ENCODE data around the gene ITPR2. TPM values are rescaled to one million over a fixed set of nuclear protein-coding genes. Genes with fewer than 3 reads are reported as not detected.

ITPR2 gene
- total and polyA plus RNA-seq, 2 of the 8 experiments (the other 6 are each of a cell fraction or from before 2014, with no cell fraction given): 4.1 to 48.3 TPM

DNA sequence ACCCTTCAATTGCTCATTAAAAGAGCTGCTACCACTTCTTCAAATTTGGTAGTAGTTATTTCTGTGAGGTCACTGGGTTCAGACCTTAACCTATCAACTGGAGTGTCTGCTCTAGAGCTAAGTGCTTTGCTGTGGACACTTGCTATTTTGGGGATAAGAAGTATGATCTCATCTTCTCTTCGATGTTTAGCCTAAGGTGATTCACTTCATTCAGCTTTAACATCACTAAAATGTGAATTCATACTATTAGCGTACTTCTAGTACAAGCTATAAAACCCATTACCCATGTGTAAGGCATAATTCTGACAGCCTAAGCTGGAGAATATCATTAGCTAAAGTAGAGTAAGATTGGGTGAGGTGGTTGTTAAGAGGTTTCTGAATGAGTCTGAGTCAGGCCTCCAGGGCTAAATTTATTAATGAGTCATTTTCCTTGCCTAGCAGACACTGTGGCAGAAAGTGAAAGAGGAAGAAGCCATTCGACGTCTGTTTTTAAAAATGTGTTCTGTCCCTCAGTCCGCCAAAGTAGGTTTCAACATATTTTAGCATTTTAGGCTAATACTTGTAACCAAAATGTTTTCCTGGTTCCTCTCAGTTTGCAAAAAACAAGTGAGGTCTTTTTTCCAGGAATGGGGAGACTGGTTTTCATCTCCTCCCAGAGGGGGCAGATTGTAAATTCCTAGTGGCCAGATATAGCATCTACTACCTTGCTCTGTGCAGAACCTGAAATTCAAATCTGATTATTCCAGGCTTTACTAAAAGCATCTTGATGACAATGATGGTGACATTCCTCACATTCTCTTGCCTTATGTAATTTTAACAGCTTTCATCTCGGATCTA is 534.0 kb downstream of the ITPR2 start:
- ChIA-PET CTCF (ENCODE audit: partially characterized antibody) (interaction anchor here (1.6 kb wide), 1 partner anchor 43 kb away, joined by 4 read pairs; no protein-coding TSS in a partner anchor), POLR2A (ENCODE audit: partially characterized antibody) (no interaction called here)
- no peak overlapping the region for H2AK5ac ChIP-seq (ENCODE audit: low read depth, low read length)
- no peak overlapping the region for H2BK5ac ChIP-seq (ENCODE audit: low read depth, low read length)
- H3K4ac ChIP-seq (replicated peaks; ENCODE audit: insufficient read length, low read depth, low read length): no peak overlapping the region
- no peak overlapping the region for H2BK12ac ChIP-seq (ENCODE audit: low read depth, low read length)
- DNase-seq (ENCODE audit: low read depth in 1 of 2, low spot score in 2 of 2) (no peak), FAIRE-seq (no peak)
- H3K14ac ChIP-seq (ENCODE audit: insufficient read length): no peak overlapping the region
- H3K27me3 ChIP-seq (replicated peaks in 1 of 4; ENCODE audit: control insufficient read depth in 3 of 4, extremely low read depth in 1 of 4, insufficient read depth in 3 of 4, low read length in 3 of 4): no peaks in the 10 kb centered on the region; a peak in 2 of 7 replicates
- no peaks in the 10 kb centered on the region for H3K79me2 ChIP-seq (ENCODE audit: control insufficient read depth in 1 of 2, insufficient read depth in 2 of 2, low read length in 2 of 2)
- H2BK20ac ChIP-seq (ENCODE audit: low read length): no peak overlapping the region
- H3K36me3 ChIP-seq (ENCODE audit: control insufficient read depth in 2 of 4, insufficient read depth in 4 of 4, low read length in 3 of 4): no peaks in the 10 kb centered on the region
- H4K5ac ChIP-seq (ENCODE audit: insufficient read length, low read depth, low read length): no peak overlapping the region
- H3K9me3 ChIP-seq (ENCODE audit: insufficient read depth in 2 of 2, low read depth in 1 of 2, low read length in 1 of 2): no peaks in the 10 kb centered on the region
- no peaks in the 10 kb centered on the region for H4K20me1 ChIP-seq (replicated peaks in 1 of 2; ENCODE audit: control insufficient read depth in 1 of 2, insufficient read depth in 2 of 2, low read length in 2 of 2)
- H4K91ac ChIP-seq (replicated peaks; ENCODE audit: insufficient read length, low read length): no peak overlapping the region
- H4K8ac ChIP-seq (ENCODE audit: extremely low read depth, insufficient read depth, low read length): no peak overlapping the region
- no peak overlapping the region for H3K27ac ChIP-seq (ENCODE audit: low read depth, low read length)
- no peak overlapping the region for H3K56ac ChIP-seq (replicated peaks; ENCODE audit: insufficient read length, low read depth, low read length)
- H2BK15ac ChIP-seq (ENCODE audit: low read length): no peak overlapping the region
- no peak overlapping the region for H3K23ac ChIP-seq (ENCODE audit: insufficient read length)
- no peak overlapping the region for H3K4me3 ChIP-seq (ENCODE audit: extremely low read depth in 1 of 4, insufficient read depth in 2 of 4, low read depth in 3 of 4, low read length in 4 of 4)
- no peaks in the 10 kb centered on the region for H3K4me1 ChIP-seq (replicated peaks in 1 of 4; ENCODE audit: control insufficient read depth in 3 of 4, insufficient read depth in 4 of 4, low read length in 3 of 4)
- H2BK120ac ChIP-seq (replicated peaks; ENCODE audit: low read depth, low read length): no peak overlapping the region
- no peak overlapping the region for H3K18ac ChIP-seq (ENCODE audit: extremely low read depth, low read length)
- H3K23me2 ChIP-seq (ENCODE audit: low read depth, low read length): no peaks in the 10 kb centered on the region
- no peak for TF ChIP-seq CHD2 (IDR thresholded peaks at IDR 0.05; ENCODE audit: low read length)
- TF ChIP-seq BCL11A (IDR thresholded peaks at IDR 0.05; ENCODE audit: low read depth in 2 of 2, low read length in 2 of 2): no peak
- TF ChIP-seq ZNF274 (IDR thresholded peaks at IDR 0.05; ENCODE audit: borderline replicate concordance, extremely low read depth, low read length): no peak
- TF ChIP-seq, protein P1, sequence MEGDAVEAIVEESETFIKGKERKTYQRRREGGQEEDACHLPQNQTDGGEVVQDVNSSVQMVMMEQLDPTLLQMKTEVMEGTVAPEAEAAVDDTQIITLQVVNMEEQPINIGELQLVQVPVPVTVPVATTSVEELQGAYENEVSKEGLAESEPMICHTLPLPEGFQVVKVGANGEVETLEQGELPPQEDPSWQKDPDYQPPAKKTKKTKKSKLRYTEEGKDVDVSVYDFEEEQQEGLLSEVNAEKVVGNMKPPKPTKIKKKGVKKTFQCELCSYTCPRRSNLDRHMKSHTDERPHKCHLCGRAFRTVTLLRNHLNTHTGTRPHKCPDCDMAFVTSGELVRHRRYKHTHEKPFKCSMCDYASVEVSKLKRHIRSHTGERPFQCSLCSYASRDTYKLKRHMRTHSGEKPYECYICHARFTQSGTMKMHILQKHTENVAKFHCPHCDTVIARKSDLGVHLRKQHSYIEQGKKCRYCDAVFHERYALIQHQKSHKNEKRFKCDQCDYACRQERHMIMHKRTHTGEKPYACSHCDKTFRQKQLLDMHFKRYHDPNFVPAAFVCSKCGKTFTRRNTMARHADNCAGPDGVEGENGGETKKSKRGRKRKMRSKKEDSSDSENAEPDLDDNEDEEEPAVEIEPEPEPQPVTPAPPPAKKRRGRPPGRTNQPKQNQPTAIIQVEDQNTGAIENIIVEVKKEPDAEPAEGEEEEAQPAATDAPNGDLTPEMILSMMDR (IDR thresholded peaks at IDR 0.05; ENCODE audit: control extremely low read depth in 1 of 3, insufficient read depth in 1 of 3, low read depth in 1 of 3, low read length in 3 of 3): peak in 1 of 3 experiments; percentile 6; a peak in 1 of 4 replicates
- no peak for TF ChIP-seq CREB1 (IDR thresholded peaks at IDR 0.05)
- no peak overlapping the region for H3K4me2 ChIP-seq (ENCODE audit: insufficient read depth in 1 of 2, low read depth in 2 of 2, low read length in 2 of 2)
- WGBS, 2 experiments (ENCODE audit: extremely low coverage in 1 of 2, insufficient coverage in 1 of 2, insufficient read length in 1 of 2, insufficient replicate concordance in 2 of 2, low coverage in 1 of 2, low lambda C conversion rate in 2 of 2, missing lambda C conversion rate in 1 of 2): 88% methylated on average over 6 of the region's 6 CpGs; no CpG with 5 or more reads in 1 of the 2 experiments
- H3K9ac ChIP-seq (replicated peaks in 1 of 4; ENCODE audit: extremely low read depth in 1 of 4, low read depth in 3 of 4, low read length in 3 of 4): no peak overlapping the region
- no peaks in the 10 kb centered on the region for H3K79me1 ChIP-seq (ENCODE audit: low read depth, low read length)
- no peak overlapping the region for H2AFZ ChIP-seq (ENCODE audit: low read length)
